PC-9 (cell line): ENCODE data around the gene MFRP. TPM values are rescaled to one million over a fixed set of nuclear protein-coding genes. Genes with fewer than 3 reads are reported as not detected.

Source experiments
- BruUV-seq: library from RNA; stranded (reverse); fragments of 400-500 nt; replicated peaks from 2 replicates; lab custom pipeline; 2021; lab: Mats Ljungman, UMichigan
- CTCF ChIA-PET: fragments of 300-600 bp; sonication (Branson Sonifier 250); formaldehyde crosslinking; loops from one replicate; lab custom pipeline; 2022; ENCODE audit warnings: antibody characterized with exemption; lab: Charles Lee
- POLR2A ChIA-PET: fragments of 300-600 bp; sonication (Branson Sonifier 250); formaldehyde crosslinking; loops from one replicate; lab custom pipeline; 2022; ENCODE audit warnings: antibody characterized with exemption; ENCODE audit not compliant: unreplicated experiment; lab: Charles Lee
- DNase-seq, 2 experiments: peaks; one replicate each; pipeline versions ENCODE4 v3.0.0 to v3.0.0-alpha.2; 2015 to 2022; ENCODE audit warnings: mixed read lengths in 1 of 2
- H2AFZ ChIP-seq: fragments of 200-600 bp; sonication (generic); 2 replicates; pipeline ENCODE4 v1.8.1; 2017; ENCODE audit warnings: antibody characterized with exemption
- H3F3A ChIP-seq: fragments of 200-600 bp; sonication (generic); 2 replicates; pipeline ENCODE4 v1.8.1; 2017; ENCODE audit warnings: antibody characterized with exemption, mild to moderate bottlenecking, low read depth; ENCODE audit not compliant: insufficient read depth
- H3K27ac ChIP-seq: fragments of 200-600 bp; sonication (generic); 2 replicates; pipeline ENCODE4 v1.6.1; 2016; ENCODE audit warnings: mixed run types
- H3K27me3 ChIP-seq: fragments of 200-600 bp; sonication (generic); 2 replicates; pipeline ENCODE4 v1.6.1; 2016; ENCODE audit warnings: low read depth, mixed run types; ENCODE audit not compliant: insufficient read depth
- H3K36me3 ChIP-seq: fragments of 200-600 bp; sonication (generic); 2 replicates; pipeline ENCODE4 v1.6.1; 2016; ENCODE audit warnings: low read depth, mixed run types
- H3K4me1 ChIP-seq: fragments of 200-600 bp; sonication (generic); replicated peaks from 2 replicates; pipeline ENCODE4 v1.6.1; 2016; ENCODE audit warnings: mixed run types; ENCODE audit not compliant: insufficient read depth
- H3K4me2 ChIP-seq: fragments of 200-600 bp; sonication (generic); 2 replicates; pipeline ENCODE4 v1.6.1; 2017; ENCODE audit warnings: mixed run types
- H3K4me3 ChIP-seq: fragments of 200-600 bp; sonication (generic); 2 replicates; pipeline ENCODE4 v1.6.1; 2016; ENCODE audit warnings: mixed run types
- H3K79me2 ChIP-seq: fragments of 200-600 bp; sonication (generic); 2 replicates; pipeline ENCODE4 v1.6.1; 2017; ENCODE audit warnings: low read depth, mixed run types
- H3K9me2 ChIP-seq: fragments of 200-600 bp; sonication (generic); 2 replicates; pipeline ENCODE4 v1.8.1; 2017; ENCODE audit warnings: mild to moderate bottlenecking; ENCODE audit not compliant: insufficient read depth
- H3K9me3 ChIP-seq: fragments of 200-600 bp; sonication (generic); 2 replicates; pipeline ENCODE4 v1.8.1; 2016; ENCODE audit warnings: low read depth; ENCODE audit not compliant: insufficient read depth
- H4K20me1 ChIP-seq: fragments of 200-600 bp; sonication (generic); 2 replicates; pipeline ENCODE4 v1.8.1; 2017; ENCODE audit not compliant: insufficient read depth
- CTCF ChIP-seq: fragments of 200-600 bp; sonication (generic); conservative IDR thresholded peaks from 2 replicates; pipeline ENCODE4 v1.6.1; 2017; ENCODE audit warnings: mixed run types, antibody characterized with exemption, mild to moderate bottlenecking, moderate library complexity
- EZH2 ChIP-seq: fragments of 200-600 bp; sonication (generic); IDR thresholded peaks from 2 replicates; pipeline ENCODE4 v1.8.0; 2017; ENCODE audit warnings: antibody characterized with exemption, low read depth
- intact Hi-C: fragments of 100-400 bp; cut with micrococcal nuclease; formaldehyde crosslinking; loops from one replicate; pipeline ENCODE4 v1.10.0; 2022; ENCODE audit not compliant: unreplicated experiment
- microRNA-seq: library from miRNA; unstranded; fragments of <30 nt; microRNA quantifications from one replicate; pipeline ENCODE4 v1.2.0, GENCODE V29; 2021; ENCODE audit warnings: borderline number of aligned reads, borderline replicate concordance
- total RNA-seq: library from RNA; stranded (reverse); gene quantifications from 2 replicates; pipeline ENCODE4 v1.2.3, GENCODE V29; 2021

MFRP gene
- total RNA-seq, 1 experiment from 2014 or later = not detected

- ChIA-PET CTCF (no interaction called here), POLR2A (interaction anchor here (0.6 kb wide), 1 partner anchor 88 kb away, joined by 4 read pairs; no protein-coding TSS in a partner anchor)
- no peak for TF ChIP-seq EZH2
- no peak for TF ChIP-seq CTCF
- no peak overlapping the region for H3K27ac ChIP-seq
- no TSS peak for BruUV-seq
- H3F3A ChIP-seq = peaks cover 3% of the 10 kb centered on the region; the same call in 1 of the 2 replicates
- H3K9me2 ChIP-seq = no peaks in the 10 kb centered on the region
- DNase-seq = no peak
- H3K4me1 ChIP-seq = no peaks in the 10 kb centered on the region
- no peaks in the 10 kb centered on the region for H4K20me1 ChIP-seq
- no peak overlapping the region for H3K4me3 ChIP-seq
- peaks cover 16% of the 10 kb centered on the region for H3K9me3 ChIP-seq
- H3K27me3 ChIP-seq = no peaks in the 10 kb centered on the region
- H2AFZ ChIP-seq = no peak overlapping the region
- peaks cover 29% of the 10 kb centered on the region for H3K36me3 ChIP-seq
- intact Hi-C loops = no loop called here
- H3K79me2 ChIP-seq = no peaks in the 10 kb centered on the region
- no peak overlapping the region for H3K4me2 ChIP-seq
These were observed 53.0 kb downstream of the MFRP start for GRCh38 chr11:119293461-119293860.

- intact Hi-C loops = no loop called here
- ChIA-PET POLR2A (interaction anchor here (0.7 kb wide), 1 partner anchor 81 kb away, joined by 4 read pairs; no protein-coding TSS in a partner anchor), CTCF (no interaction called here)
These were observed 55.5 kb downstream of the MFRP start for GRCh38 chr11:119290894-119291497.

More at GRCh38 chr11:119290894-119291497, 55.5 kb downstream of the MFRP start:
- Histone ChIP-seq H3K27me3 (no peaks in the 10 kb centered on the region), H2AFZ (no peak overlapping the region), H3K4me3 (no peak overlapping the region), H3F3A (peaks cover 3% of the 10 kb centered on the region; the same call in 1 of the 2 replicates), H3K79me2 (no peaks in the 10 kb centered on the region), H4K20me1 (no peaks in the 10 kb centered on the region), H3K9me3 (peaks cover 16% of the 10 kb centered on the region), H3K36me3 (peaks cover 34% of the 10 kb centered on the region), H3K4me2 (no peak overlapping the region), H3K27ac (no peak overlapping the region), H3K9me2 (no peaks in the 10 kb centered on the region), H3K4me1 (no peaks in the 10 kb centered on the region)
- no TSS peak for BruUV-seq
- no peak for DNase-seq
- TF ChIP-seq CTCF (no peak), EZH2 (no peak)

Small RNA genes within 50 kb of the gene (microRNA-seq; reads per million reads assigned to microRNA genes)
- not detected for gene MIR6756

Other genes starting within 250 kb of the MFRP start
- 32.8 and 41.1 TPM in 2 replicates for gene DPAGT1, start 244.9 kb downstream of the MFRP start, total RNA-seq
- gene C2CD2L, start 239.4 kb downstream of the MFRP start, total RNA-seq = 6.7 and 9.3 TPM in 2 replicates
- 34.9 and 35.5 TPM in 2 replicates for gene HINFP, start 225.1 kb downstream of the MFRP start, total RNA-seq
- 0.11 TPM in 1 of 2 replicates, not detected in the other for gene ABCG4, start 197.7 kb downstream of the MFRP start, total RNA-seq
- gene NLRX1, start 178.0 kb downstream of the MFRP start, total RNA-seq = 18.4 and 22.5 TPM in 2 replicates
- 0.73 TPM in 1 of 2 replicates, not detected in the other for gene NHERF4, start 161.2 kb downstream of the MFRP start, total RNA-seq
- 26.3 and 32.9 TPM in 2 replicates for gene CBL, start 140.4 kb downstream of the MFRP start, total RNA-seq
- gene MCAM, start 29.6 kb downstream of the MFRP start, total RNA-seq = 38.8 and 54.5 TPM in 2 replicates
- gene RNF26, start 12.2 kb downstream of the MFRP start, total RNA-seq = 55.0 and 64.3 TPM in 2 replicates
- gene C1QTNF5, start 5.8 kb downstream of the MFRP start, total RNA-seq = not detected in 2 replicates
- gene USP2, start 35.0 kb upstream of the MFRP start, total RNA-seq = 2.1 and 2.7 TPM in 2 replicates
- gene THY1, start 76.5 kb upstream of the MFRP start, total RNA-seq = not detected in 2 replicates